Psoas muscle (tissue), 8 donors: ENCODE data around the gene COPZ2. TPM values are rescaled to one million over a fixed set of nuclear protein-coding genes. Genes with fewer than 3 reads are reported as not detected.

ENCODE experiments used
- ATAC-seq, 4 donors: fragments of 200-7000 bp; cut with Tn5 transposase; one replicate each; pipeline ENCODE4 v1.9.1; 2020; ENCODE audit warnings: moderate library complexity in 3 of 4, mild to moderate bottlenecking in 2 of 4
- DNase-seq, 2 donors: peaks; one replicate each; pipeline ENCODE4 v3.0.0-alpha.2; 2020
- H3K27ac ChIP-seq: fragments of 200-600 bp; one replicate; pipeline ENCODE4 v1.8.0; 2022
- H3K27me3 ChIP-seq, 3 donors: fragments of 200-600 bp in 1 of 3; one replicate each; pipeline versions ENCODE4 v1.6.1 to v1.8.0; 2013 to 2022; ENCODE audit warnings: low read length in 2 of 3, mild to moderate bottlenecking in 2 of 3, moderate library complexity in 1 of 3; ENCODE audit not compliant: insufficient read depth in 3 of 3
- H3K36me3 ChIP-seq, 2 donors: fragments of 200-600 bp in 1 of 2; one replicate each; pipeline versions ENCODE4 v1.6.1 to v1.8.0; 2013 to 2022; ENCODE audit warnings: low read depth in 1 of 2, mild to moderate bottlenecking in 1 of 2, moderate library complexity in 1 of 2; ENCODE audit not compliant: insufficient read depth in 1 of 2
- H3K4me1 ChIP-seq: fragments of 200-600 bp; one replicate; pipeline ENCODE4 v1.8.0; 2022
- H3K4me3 ChIP-seq: fragments of 200-600 bp; one replicate; pipeline ENCODE4 v1.8.0; 2022; ENCODE audit warnings: mild to moderate bottlenecking
- H3K9me3 ChIP-seq: fragments of 200-600 bp; one replicate; pipeline ENCODE4 v1.8.0; 2022
- WGBS, 3 donors: extraction: QIAGEN DNeasy Blood & Tissue Kit; methylation state at CpG; one replicate each; pipeline versions ENCODE4 v1.1.6 to v1.1.7; 2013; 5-methylcytosine and 5-hydroxymethylcytosine counted together
- intact Hi-C, 2 donors: fragments of 100-400 bp; cut with DNase I; formaldehyde crosslinking; loops; one replicate each; pipeline versions ENCODE4 v1.11.0 to v1.14.2; 2022
- polyA plus RNA-seq, 3 donors: library from polyadenylated mRNA; stranded (reverse); fragments of 200-250 nt; gene quantifications; one replicate each; pipeline ENCODE4 v1.2.3, GENCODE V29; 2013
- total RNA-seq, 4 donors: library from RNA; stranded (reverse); fragmentation: NEBNext Ultra II Directional in 2 of 4; extraction: Animal tissue kit (Norgen Biotek cat#: 25700) in 2 of 4; gene quantifications; one replicate each; pipeline versions ENCODE4 v1.2.1 to v1.2.4, GENCODE V29; 2021 to 2023
- TF ChIP-seq, protein P1 (sequence below): fragments of 200-600 bp; IDR thresholded peaks from one replicate; pipeline ENCODE4 v1.8.0; 2022; ENCODE audit warnings: antibody characterized with exemption
- donor health status: healthy with polysubstance abuse.
- donor health status: DM: no; HTN: no; CAD: no; lungs with moderate emphysema.
- donor health status: Bipolar disorder and iron deficiency.
- donor health status: healthy.
- donor health status: DM: yes; HTN: yes; CAD: no.
- donor health status: DM: no; HTN: no; CAD: no.
- donor health status: DM: no; HTN: no; CAD: no.
- donor health status: DM: yes; HTN: yes; CAD: no.

COPZ2 gene
- total and polyA plus RNA-seq, 7 donors = 16.8 to 130 (median 56.4) TPM

DNA sequence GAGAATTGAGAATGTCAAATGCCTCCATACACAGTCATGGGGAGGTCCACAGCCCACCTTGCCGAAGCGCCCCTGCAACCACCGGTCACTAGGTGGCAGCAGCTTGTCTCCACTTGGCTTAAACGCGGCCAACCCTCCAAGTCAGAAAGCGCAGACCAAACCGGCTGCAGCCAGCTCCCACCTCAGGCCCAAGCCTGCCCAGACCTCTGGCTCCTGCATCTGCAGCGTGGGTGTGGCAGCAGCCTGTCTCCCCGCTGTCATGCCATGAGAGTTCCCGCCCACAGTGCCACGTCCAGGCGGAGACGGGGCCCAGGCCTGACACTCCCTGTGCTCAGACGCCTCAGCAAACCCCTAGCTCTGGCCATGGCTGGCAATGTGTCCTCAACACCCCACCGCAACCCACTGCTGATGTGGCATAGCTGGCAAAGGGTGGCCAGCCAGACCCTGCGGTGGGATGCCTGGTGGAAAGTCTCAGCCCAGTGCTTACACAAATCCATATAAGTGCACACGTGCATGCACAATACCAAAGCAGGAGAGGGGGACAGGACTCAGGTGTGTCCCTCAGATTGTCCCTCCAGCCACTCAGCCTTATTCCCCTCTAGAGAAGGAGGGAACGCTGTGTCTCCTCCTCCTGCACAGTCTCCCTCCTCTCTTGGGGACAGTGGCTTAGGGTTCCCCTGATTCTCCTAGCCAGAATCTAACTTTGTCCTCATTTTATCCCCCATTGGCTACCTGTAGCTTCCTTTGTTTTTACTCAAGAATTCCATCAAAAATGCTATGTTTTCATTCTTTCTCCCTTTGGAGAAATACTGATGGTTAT, 10.9 kb downstream of the COPZ2 start:
- Histone ChIP-seq H3K9me3 (no peaks in the 10 kb centered on the region), H3K27ac (peak overlapping the region; percentile 79), H3K27me3 (peaks cover 0 to 3% (median 0%) of the 10 kb centered on the region in 3 donors), H3K4me1 (peaks cover 39% of the 10 kb centered on the region), H3K36me3 (peaks cover 0 to 4% of the 10 kb centered on the region in 2 donors), H3K4me3 (peak overlapping the region; percentile 67)
- 13 to 23% (median 19%) methylated on average over 15 to 18 of the region's 18 CpGs for WGBS, 3 donors
- ATAC-seq (peak; percentile 37 to 69 (median 58)), DNase-seq (peak; percentile 79 to 93)
- TF ChIP-seq, protein P1, sequence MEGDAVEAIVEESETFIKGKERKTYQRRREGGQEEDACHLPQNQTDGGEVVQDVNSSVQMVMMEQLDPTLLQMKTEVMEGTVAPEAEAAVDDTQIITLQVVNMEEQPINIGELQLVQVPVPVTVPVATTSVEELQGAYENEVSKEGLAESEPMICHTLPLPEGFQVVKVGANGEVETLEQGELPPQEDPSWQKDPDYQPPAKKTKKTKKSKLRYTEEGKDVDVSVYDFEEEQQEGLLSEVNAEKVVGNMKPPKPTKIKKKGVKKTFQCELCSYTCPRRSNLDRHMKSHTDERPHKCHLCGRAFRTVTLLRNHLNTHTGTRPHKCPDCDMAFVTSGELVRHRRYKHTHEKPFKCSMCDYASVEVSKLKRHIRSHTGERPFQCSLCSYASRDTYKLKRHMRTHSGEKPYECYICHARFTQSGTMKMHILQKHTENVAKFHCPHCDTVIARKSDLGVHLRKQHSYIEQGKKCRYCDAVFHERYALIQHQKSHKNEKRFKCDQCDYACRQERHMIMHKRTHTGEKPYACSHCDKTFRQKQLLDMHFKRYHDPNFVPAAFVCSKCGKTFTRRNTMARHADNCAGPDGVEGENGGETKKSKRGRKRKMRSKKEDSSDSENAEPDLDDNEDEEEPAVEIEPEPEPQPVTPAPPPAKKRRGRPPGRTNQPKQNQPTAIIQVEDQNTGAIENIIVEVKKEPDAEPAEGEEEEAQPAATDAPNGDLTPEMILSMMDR = peak; percentile 79
- intact Hi-C loops = loop anchor here (1.0 to 10.0 kb wide), 4 partner anchors 48 to 568 kb away; partner anchors contain the start of genes HOXB3 (in 1 of the 2) and HOXB5 (in 1 of the 2)

DNA sequence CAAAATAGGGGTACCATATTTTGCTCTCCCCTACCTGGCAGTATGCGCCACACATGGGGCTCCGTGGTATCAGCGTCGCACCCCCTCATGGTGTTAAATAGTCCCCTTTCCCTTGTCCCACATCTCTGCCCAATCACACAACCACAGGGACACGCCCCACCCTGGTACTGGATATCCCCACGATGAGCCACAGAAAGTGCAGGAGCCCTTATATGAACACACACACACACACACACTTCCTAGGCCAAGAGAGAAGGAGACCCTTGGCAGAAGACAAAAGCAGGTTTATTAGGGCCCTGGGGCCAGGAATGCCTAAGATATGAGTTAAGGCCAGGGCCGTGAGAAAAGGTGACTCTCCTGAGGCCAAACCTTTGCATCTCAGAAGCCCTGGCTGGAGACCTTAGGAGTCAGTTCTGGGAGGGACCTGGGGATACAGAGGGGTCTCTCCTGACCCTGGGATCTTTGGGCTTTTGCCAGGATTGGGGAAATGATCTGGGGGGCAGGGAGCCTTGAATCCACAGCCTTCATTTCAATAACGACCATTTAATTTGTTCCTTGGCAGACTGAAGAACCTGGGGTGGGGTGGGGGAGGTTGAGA, 11.6 kb downstream of the COPZ2 start:
- TF ChIP-seq, protein P1 = no peak
- Histone ChIP-seq H3K9me3 (no peaks in the 10 kb centered on the region), H3K36me3 (no peaks in the 10 kb centered on the region), H3K4me3 (peak overlapping the region; percentile 67), H3K4me1 (peaks cover 39% of the 10 kb centered on the region), H3K27me3 (peaks cover 0 to 3% (median 0%) of the 10 kb centered on the region in 3 donors), H3K27ac (peak overlapping the region; percentile 79)
- DNase-seq (no peak), ATAC-seq (peak in 2 of 4 donors; percentile 1 to 8)
- WGBS, 3 donors = 14 to 32% (median 17%) methylated on average over 8 of the region's 8 CpGs
- intact Hi-C loops = loop anchor here (1.0 to 10.0 kb wide), 5 partner anchors 48 to 569 kb away; partner anchors contain the start of genes HOXB3 (in 1 of the 2) and HOXB5 (in 1 of the 2)

DNA sequence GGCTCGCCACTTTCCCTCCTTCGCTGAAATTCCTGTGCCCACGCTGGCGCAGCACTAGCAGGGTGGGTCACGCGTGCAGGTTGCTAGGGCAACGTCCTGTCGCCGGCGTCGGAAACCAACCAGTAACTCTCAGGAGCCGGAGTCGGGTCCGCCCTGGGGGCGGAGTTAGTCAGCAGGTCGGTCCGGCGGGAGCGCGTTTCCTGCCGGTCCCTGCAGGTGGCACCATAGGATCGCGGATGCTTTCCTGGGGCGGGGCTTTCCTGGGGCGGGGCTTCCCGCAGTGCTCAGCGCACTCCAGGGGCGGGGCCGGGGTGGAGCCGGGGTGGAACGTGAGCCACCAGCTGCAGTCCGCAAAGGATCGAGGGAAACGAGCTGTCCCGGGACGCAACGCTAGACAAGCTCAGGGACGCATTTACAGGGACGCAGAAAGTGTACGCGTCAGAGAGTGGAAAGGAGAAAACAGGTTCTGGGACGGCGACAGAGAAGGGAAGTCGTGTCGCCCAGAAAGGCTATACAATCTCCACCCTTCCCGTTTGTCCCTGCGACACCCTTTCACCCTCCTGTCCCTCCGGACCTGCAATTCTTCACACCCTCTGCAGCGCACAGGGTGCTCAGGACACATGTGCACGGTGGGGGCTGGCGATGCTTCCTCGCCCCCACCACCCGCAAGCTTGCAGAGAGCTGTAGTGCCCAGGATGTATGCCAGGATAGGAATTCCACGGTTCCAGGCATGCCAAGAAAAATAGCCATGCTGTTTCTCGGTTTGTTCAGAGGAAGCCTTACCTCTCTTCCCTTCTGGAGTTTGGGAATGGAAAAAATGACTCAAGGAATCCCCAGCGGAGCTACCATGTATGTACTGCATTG, 12.3 kb downstream of the COPZ2 start:
- DNase-seq (peak; percentile 97 to 99), ATAC-seq (peak; percentile 86 to 89 (median 87))
- Histone ChIP-seq H3K27me3 (peaks cover 0 to 3% (median 0%) of the 10 kb centered on the region in 3 donors), H3K4me1 (peaks cover 39% of the 10 kb centered on the region), H3K4me3 (peak overlapping the region; percentile 67), H3K36me3 (no peaks in the 10 kb centered on the region), H3K27ac (peak overlapping the region; percentile 79), H3K9me3 (no peaks in the 10 kb centered on the region)
- WGBS, 3 donors = 1% methylated on average over 52 to 56 of the region's 56 CpGs
- intact Hi-C loops = loop anchor here in 1 of 2 donors (1.0 to 10.0 kb wide), 2 partner anchors 107 to 570 kb away; partner anchors contain the start of genes HOXB3 and HOXB5
- TF ChIP-seq, protein P1 = peak; percentile 67
